ENCODE measurements around the gene MNT. TPM values are rescaled to one million over a fixed set of nuclear protein-coding genes. Genes with fewer than 3 reads are reported as not detected.

Gene MNT
- total and polyA plus RNA-seq, 9 of the 15 experiments (the other 6 are each of a cell fraction or from before 2014, with no cell fraction given) = 0.18 to 23.8 (median 5.3) TPM

DNA sequence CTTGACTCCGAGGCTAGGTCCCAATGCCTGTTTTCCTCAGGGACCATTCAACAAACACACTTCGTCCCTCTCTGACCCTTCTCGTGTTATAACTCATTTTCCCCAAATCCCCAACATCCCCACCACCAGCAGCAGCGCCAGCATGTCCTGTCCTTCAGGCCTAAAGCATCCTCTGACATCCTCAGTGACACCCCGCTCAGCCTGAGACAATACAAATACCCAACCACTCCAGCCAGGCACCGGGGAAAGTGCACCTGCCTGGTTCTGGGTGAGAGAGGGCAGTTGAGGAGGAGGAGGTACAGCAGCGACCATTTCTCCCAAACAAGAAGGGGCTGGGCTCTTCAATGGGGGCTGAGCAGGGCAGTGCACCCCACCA lies 4.7 kb downstream of the MNT start:
- no peak for ATAC-seq
- H3K27ac ChIP-seq (ENCODE audit: extremely low read depth, low read depth, low read length) = peak overlapping the region; percentile 100

More for the DNA sequence above, 4.7 kb downstream of the MNT start:
- Histone ChIP-seq H2AFZ (ENCODE audit: low read depth, low read length) (no peak overlapping the region), H3K4me3 (peak overlapping the region; percentile 29; the same call in 1 of the 2 replicates), H3K9ac (ENCODE audit: insufficient read depth in 1 of 2, low read depth in 2 of 2, low read length in 2 of 2) (peak overlapping the region; percentile 79 to 90), H3K27me3 (ENCODE audit: control insufficient read depth in 2 of 2, insufficient read depth in 2 of 2, low read length in 2 of 2) (no peaks in the 10 kb centered on the region), H3K36me3 (ENCODE audit: control insufficient read depth, insufficient read depth, low read length) (peaks cover 10% of the 10 kb centered on the region; the same call in 2 of the 3 replicates), H3K4me2 (ENCODE audit: insufficient read depth, low read length) (peak overlapping the region; percentile 79), H3K4me1 (replicated peaks in 1 of 2; ENCODE audit: control insufficient read depth in 2 of 2, insufficient read depth in 2 of 2, low read length in 2 of 2) (peaks cover 39 to 83% of the 10 kb centered on the region in 2 experiments), H3K9me3 (replicated peaks; ENCODE audit: control insufficient read depth, insufficient read depth, low read depth, low read length) (no peaks in the 10 kb centered on the region), H4K20me1 (replicated peaks; ENCODE audit: control insufficient read depth, insufficient read depth, low read length) (0 out of 2 replicates have a peak, but pooled peaks cover 3% of the 10 kb centered on the region), H3K9me1 (ENCODE audit: control insufficient read depth, insufficient read depth, low read length) (peaks cover 3% of the 10 kb centered on the region), H3K79me2 (ENCODE audit: control insufficient read depth, insufficient read depth, low read length) (peaks cover 73% of the 10 kb centered on the region)
- in situ Hi-C loops (cut with MboI) (no loop called here), intact Hi-C loops (cut with micrococcal nuclease) (no loop called here)
- CTCF ChIA-PET (ENCODE audit: low intra/inter-chr PET ratio) = no interaction called here
- FAIRE-seq = peak; percentile 72
- WGBS (ENCODE audit: insufficient coverage, low coverage, missing lambda C conversion rate) = 26% methylated on average over 4 of the region's 7 CpGs
- POLR2A ChIA-PET = no interaction called here
- no TSS peak for BruUV-seq (replicated peaks)
- no peak for DNase-seq (ENCODE audit: extremely low read depth in 1 of 4, low spot score in 3 of 4)
- TF ChIP-seq SMARCB1 (IDR thresholded peaks at IDR 0.05; ENCODE audit: insufficient read length, low read depth) = no peak
- TF ChIP-seq, protein P1, sequence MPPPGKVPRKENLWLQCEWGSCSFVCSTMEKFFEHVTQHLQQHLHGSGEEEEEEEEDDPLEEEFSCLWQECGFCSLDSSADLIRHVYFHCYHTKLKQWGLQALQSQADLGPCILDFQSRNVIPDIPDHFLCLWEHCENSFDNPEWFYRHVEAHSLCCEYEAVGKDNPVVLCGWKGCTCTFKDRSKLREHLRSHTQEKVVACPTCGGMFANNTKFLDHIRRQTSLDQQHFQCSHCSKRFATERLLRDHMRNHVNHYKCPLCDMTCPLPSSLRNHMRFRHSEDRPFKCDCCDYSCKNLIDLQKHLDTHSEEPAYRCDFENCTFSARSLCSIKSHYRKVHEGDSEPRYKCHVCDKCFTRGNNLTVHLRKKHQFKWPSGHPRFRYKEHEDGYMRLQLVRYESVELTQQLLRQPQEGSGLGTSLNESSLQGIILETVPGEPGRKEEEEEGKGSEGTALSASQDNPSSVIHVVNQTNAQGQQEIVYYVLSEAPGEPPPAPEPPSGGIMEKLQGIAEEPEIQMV (tag; conservative IDR thresholded peaks at IDR 0.05; ENCODE audit: low read depth) = no peak
- TF ChIP-seq, protein P2, sequence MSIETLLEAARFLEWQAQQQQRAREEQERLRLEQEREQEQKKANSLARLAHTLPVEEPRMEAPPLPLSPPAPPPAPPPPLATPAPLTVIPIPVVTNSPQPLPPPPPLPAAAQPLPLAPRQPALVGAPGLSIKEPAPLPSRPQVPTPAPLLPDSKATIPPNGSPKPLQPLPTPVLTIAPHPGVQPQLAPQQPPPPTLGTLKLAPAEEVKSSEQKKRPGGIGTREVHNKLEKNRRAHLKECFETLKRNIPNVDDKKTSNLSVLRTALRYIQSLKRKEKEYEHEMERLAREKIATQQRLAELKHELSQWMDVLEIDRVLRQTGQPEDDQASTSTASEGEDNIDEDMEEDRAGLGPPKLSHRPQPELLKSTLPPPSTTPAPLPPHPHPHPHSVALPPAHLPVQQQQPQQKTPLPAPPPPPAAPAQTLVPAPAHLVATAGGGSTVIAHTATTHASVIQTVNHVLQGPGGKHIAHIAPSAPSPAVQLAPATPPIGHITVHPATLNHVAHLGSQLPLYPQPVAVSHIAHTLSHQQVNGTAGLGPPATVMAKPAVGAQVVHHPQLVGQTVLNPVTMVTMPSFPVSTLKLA (conservative IDR thresholded peaks at IDR 0.05) = no peak
- TF ChIP-seq, protein P3, sequence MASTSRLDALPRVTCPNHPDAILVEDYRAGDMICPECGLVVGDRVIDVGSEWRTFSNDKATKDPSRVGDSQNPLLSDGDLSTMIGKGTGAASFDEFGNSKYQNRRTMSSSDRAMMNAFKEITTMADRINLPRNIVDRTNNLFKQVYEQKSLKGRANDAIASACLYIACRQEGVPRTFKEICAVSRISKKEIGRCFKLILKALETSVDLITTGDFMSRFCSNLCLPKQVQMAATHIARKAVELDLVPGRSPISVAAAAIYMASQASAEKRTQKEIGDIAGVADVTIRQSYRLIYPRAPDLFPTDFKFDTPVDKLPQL (IDR thresholded peaks at IDR 0.05; ENCODE audit: extremely low read depth, insufficient read length) = no peak
- no peak for TF ChIP-seq ZNF277 (CRISPR knock-in tag; IDR thresholded peaks at IDR 0.05; ENCODE audit: borderline replicate concordance)
- TF ChIP-seq POLR2G (IDR thresholded peaks at IDR 0.05; ENCODE audit: low read depth, low read length) = no peak
- TF ChIP-seq STAT6 (CRISPR knock-in tag; IDR thresholded peaks at IDR 0.05) = no peak
- TF ChIP-seq MTA3 (IDR thresholded peaks at IDR 0.05; ENCODE audit: borderline replicate concordance) = no peak

Data from K562 (cell line).